SU-DHL-6 (cell line): ENCODE results near the gene NAMPT.

Experiments used
- H2AFZ ChIP-seq: fragments of 200-600 bp; sonication (generic); 2 replicates; pipeline ENCODE4 v1.6.1; 2014; ENCODE audit warnings: low read depth, mild to moderate bottlenecking, moderate library complexity, mixed read lengths, antibody characterized with exemption, low read length; ENCODE audit not compliant: severe bottlenecking
- H3F3A ChIP-seq: fragments of 200-600 bp; shearing (Covaris generic); 2 replicates; pipeline ENCODE4 v1.6.0; 2016; ENCODE audit warnings: antibody characterized with exemption, mild to moderate bottlenecking; ENCODE audit not compliant: insufficient read depth
- H3K27ac ChIP-seq: fragments of 200-600 bp; sonication (generic); 2 replicates; pipeline ENCODE4 v1.5.1; 2016; ENCODE audit warnings: low read depth, mild to moderate bottlenecking, low read length, moderate library complexity, mixed read lengths
- H3K27me3 ChIP-seq: fragments of 200-600 bp; sonication (generic), shearing (Covaris generic); 2 replicates; pipeline ENCODE4 v1.6.0; 2014; ENCODE audit warnings: mild to moderate bottlenecking, low read length
- H3K36me3 ChIP-seq: fragments of 200-600 bp; sonication (generic); 2 replicates; pipeline ENCODE4 v1.6.1; 2014; ENCODE audit warnings: mild to moderate bottlenecking, low read length, mixed read lengths
- H3K4me2 ChIP-seq: fragments of 300-600, 200-600 bp; shearing (Covaris generic), sonication (generic); 2 replicates; pipeline ENCODE4 v1.6.0; 2014; ENCODE audit warnings: low read length, low read depth, mild to moderate bottlenecking; ENCODE audit not compliant: poor library complexity, severe bottlenecking
- H3K4me3 ChIP-seq: fragments of 200-600 bp; sonication (generic); 2 replicates; pipeline ENCODE4 v1.5.1; 2014; ENCODE audit warnings: antibody characterized with exemption, low read length, mild to moderate bottlenecking, mixed read lengths; ENCODE audit not compliant: insufficient read depth, poor library complexity, severe bottlenecking
- H3K79me2 ChIP-seq: fragments of 200-600 bp; sonication (generic); 2 replicates; pipeline ENCODE4 v1.6.1; 2014; ENCODE audit warnings: mild to moderate bottlenecking, low read length, moderate library complexity; ENCODE audit not compliant: insufficient read depth
- H3K9ac ChIP-seq: fragments of 200-600 bp; sonication (generic); 2 replicates; pipeline ENCODE4 v1.7.0; 2014; ENCODE audit warnings: mild to moderate bottlenecking, low read length
- H3K9me2 ChIP-seq: fragments of 200-600 bp; sonication (generic); replicated peaks from 2 replicates; pipeline ENCODE4 v1.6.1; 2014; ENCODE audit warnings: low read length; ENCODE audit not compliant: insufficient read depth
- H3K9me3 ChIP-seq: fragments of 200-600 bp; sonication (generic); 2 replicates; pipeline ENCODE4 v1.6.1; 2014; ENCODE audit warnings: low read length, mixed read lengths; ENCODE audit not compliant: insufficient read depth
- H4K20me1 ChIP-seq: fragments of 200-600 bp; sonication (generic); 2 replicates; pipeline ENCODE4 v1.6.1; 2014; ENCODE audit warnings: low read depth, mild to moderate bottlenecking, antibody characterized with exemption, low read length, moderate library complexity, mixed read lengths
- EZH2phosphoT487 ChIP-seq: fragments of 200-600 bp; sonication (generic), shearing (Covaris generic); conservative IDR thresholded peaks from 2 replicates; pipeline ENCODE4 v1.6.1; 2018; ENCODE audit warnings: mild to moderate bottlenecking, antibody characterized with exemption, low read length, moderate library complexity, mixed read lengths
- TF ChIP-seq, protein P1 (sequence below): fragments of 200-600 bp; sonication (generic); IDR thresholded peaks from one replicate; pipeline ENCODE4 v1.5.1; 2017; ENCODE audit warnings: antibody characterized with exemption, mild to moderate bottlenecking, low read length, moderate library complexity; ENCODE audit not compliant: insufficient read depth, poor library complexity, severe bottlenecking

The NAMPT gene

DNA sequence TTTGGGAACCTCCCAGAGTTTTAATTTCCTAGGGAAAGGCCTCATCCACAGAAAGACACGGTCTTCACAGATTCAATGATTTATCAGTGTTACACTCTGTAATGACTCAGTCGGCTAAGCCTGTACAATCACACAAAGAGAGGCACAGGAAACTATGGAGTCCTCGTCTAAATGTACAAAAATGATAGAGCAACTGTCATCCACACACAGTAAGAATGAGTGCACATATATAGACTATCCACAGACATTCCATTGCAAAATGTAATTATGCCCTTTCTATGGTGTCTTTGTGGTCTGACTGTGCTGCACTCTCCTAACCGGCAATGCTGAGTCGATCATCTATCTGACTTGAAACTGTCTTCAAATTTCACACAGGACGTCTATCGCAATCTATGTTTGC lies 3.5 kb upstream of the NAMPT start:
- H3K9me3 ChIP-seq, result no peaks in the 10 kb centered on the region
- no peak overlapping the region for H3K4me3 ChIP-seq
- H3K9me2 ChIP-seq, result no peaks in the 10 kb centered on the region
- H3K79me2 ChIP-seq, result peaks cover 9% of the 10 kb centered on the region
- H2AFZ ChIP-seq, result no peak overlapping the region
- no peaks in the 10 kb centered on the region for H3K36me3 ChIP-seq
- H3K27me3 ChIP-seq, result no peaks in the 10 kb centered on the region
- no peak overlapping the region for H3K4me2 ChIP-seq
- H3K27ac ChIP-seq, result no peak overlapping the region
- H3K9ac ChIP-seq, result no peak overlapping the region
- peaks cover 10% of the 10 kb centered on the region for H3F3A ChIP-seq
- no peak for TF ChIP-seq EZH2phosphoT487
- TF ChIP-seq, protein P1, sequence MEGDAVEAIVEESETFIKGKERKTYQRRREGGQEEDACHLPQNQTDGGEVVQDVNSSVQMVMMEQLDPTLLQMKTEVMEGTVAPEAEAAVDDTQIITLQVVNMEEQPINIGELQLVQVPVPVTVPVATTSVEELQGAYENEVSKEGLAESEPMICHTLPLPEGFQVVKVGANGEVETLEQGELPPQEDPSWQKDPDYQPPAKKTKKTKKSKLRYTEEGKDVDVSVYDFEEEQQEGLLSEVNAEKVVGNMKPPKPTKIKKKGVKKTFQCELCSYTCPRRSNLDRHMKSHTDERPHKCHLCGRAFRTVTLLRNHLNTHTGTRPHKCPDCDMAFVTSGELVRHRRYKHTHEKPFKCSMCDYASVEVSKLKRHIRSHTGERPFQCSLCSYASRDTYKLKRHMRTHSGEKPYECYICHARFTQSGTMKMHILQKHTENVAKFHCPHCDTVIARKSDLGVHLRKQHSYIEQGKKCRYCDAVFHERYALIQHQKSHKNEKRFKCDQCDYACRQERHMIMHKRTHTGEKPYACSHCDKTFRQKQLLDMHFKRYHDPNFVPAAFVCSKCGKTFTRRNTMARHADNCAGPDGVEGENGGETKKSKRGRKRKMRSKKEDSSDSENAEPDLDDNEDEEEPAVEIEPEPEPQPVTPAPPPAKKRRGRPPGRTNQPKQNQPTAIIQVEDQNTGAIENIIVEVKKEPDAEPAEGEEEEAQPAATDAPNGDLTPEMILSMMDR, result no peak
- H4K20me1 ChIP-seq, result peaks cover 4% of the 10 kb centered on the region

- Histone ChIP-seq H3K27ac (no peak overlapping the region), H3K9me3 (no peaks in the 10 kb centered on the region), H3K79me2 (peaks cover 14% of the 10 kb centered on the region), H3K27me3 (no peaks in the 10 kb centered on the region), H4K20me1 (peaks cover 9% of the 10 kb centered on the region), H3K36me3 (no peaks in the 10 kb centered on the region), H3K9ac (no peak overlapping the region), H3K4me3 (no peak overlapping the region), H2AFZ (no peak overlapping the region), H3K4me2 (no peak overlapping the region), H3F3A (peaks cover 14% of the 10 kb centered on the region), H3K9me2 (no peaks in the 10 kb centered on the region)
- TF ChIP-seq, protein P1, result no peak
Observed at GRCh38 chr7:106287786-106288185, 3.0 kb upstream of the NAMPT start.

- Histone ChIP-seq H3K9ac (peak overlapping the region; percentile 85), H3F3A (peaks cover 20% of the 10 kb centered on the region), H3K79me2 (peaks cover 32% of the 10 kb centered on the region), H3K4me3 (peak overlapping the region; percentile 80), H3K27me3 (no peaks in the 10 kb centered on the region), H3K9me2 (no peaks in the 10 kb centered on the region), H3K4me2 (peak overlapping the region; percentile 80), H2AFZ (peak overlapping the region; percentile 95), H3K27ac (no peak overlapping the region), H3K9me3 (no peaks in the 10 kb centered on the region), H3K36me3 (no peaks in the 10 kb centered on the region), H4K20me1 (peaks cover 23% of the 10 kb centered on the region)
- TF ChIP-seq, protein P1, result no peak
- 0 out of 2 replicates have a peak, but pooled peaks have one; percentile 13 for TF ChIP-seq EZH2phosphoT487
Observed at GRCh38 chr7:106285855-106286492, 1.2 kb upstream of the NAMPT start.
